ENCODE data around the gene CTDSP1. TPM values are rescaled to one million over a fixed set of nuclear protein-coding genes. Genes with fewer than 3 reads are reported as not detected.

Gene CTDSP1
- total RNA-seq, result 56.8 and 77.9 TPM in 2 replicates

GRCh38 chr2:218399391-218400166 lies at the start of gene CTDSP1:
Gene CTDSP1 (plus strand): TSS chr2:218399868. CDS start chr2:218400091, 223 bp downstream.

GRCh38 chr2:218381916-218382366 lies 17.7 kb upstream of the CTDSP1 start, which contains the start of gene SLC11A1:
Gene SLC11A1 (plus strand): TSS chr2:218382273. CDS start chr2:218382369, 96 bp downstream.

GRCh38 chr2:218418717-218419458 lies 19.2 kb downstream of the CTDSP1 start, which contains the start of gene VIL1:
Gene VIL1 (plus strand): TSS chr2:218419123. CDS start chr2:218423779, 4,656 bp downstream.

Other genes with a start within 250 kb of the CTDSP1 start
- not detected in 2 replicates for gene CXCR1, start 232.9 kb upstream of the CTDSP1 start, total RNA-seq
- gene ARPC2, start 182.7 kb upstream of the CTDSP1 start, total RNA-seq, result 134 and 508 TPM in 2 replicates
- 0.26 and 0.88 TPM in 2 replicates for gene GPBAR1, start 138.9 kb upstream of the CTDSP1 start, total RNA-seq
- 76.4 and 116 TPM in 2 replicates for gene AAMP, start 129.7 kb upstream of the CTDSP1 start, total RNA-seq
- 47.8 and 51.8 TPM in 2 replicates for gene PNKD, start 129.3 kb upstream of the CTDSP1 start, total RNA-seq
- 102 and 130 TPM in 2 replicates for gene TMBIM1, start 107.4 kb upstream of the CTDSP1 start, total RNA-seq
- gene CATIP, start 43.0 kb upstream of the CTDSP1 start, total RNA-seq, result not detected in 2 replicates
- 0.13 TPM in 1 of 2 replicates, not detected in the other for gene SLC11A1, start 17.6 kb upstream of the CTDSP1 start, total RNA-seq
- gene VIL1, start 19.3 kb downstream of the CTDSP1 start, total RNA-seq, result not detected in 2 replicates
- gene USP37, start 168.5 kb downstream of the CTDSP1 start, total RNA-seq, result 5.5 and 6.6 TPM in 2 replicates
- gene CNOT9, start 169.0 kb downstream of the CTDSP1 start, total RNA-seq, result 39.6 and 68.0 TPM in 2 replicates
- gene PLCD4, start 208.0 kb downstream of the CTDSP1 start, total RNA-seq, result 0.13 and 9.3 TPM in 2 replicates

All from epithelial cell of alveolus of lung (primary cell).